SK-N-SH treated with all-trans-retinoic acid at 6 μM for 48 hours (cell line): ENCODE results near the gene GMCL2.

Source experiments
- ATAC-seq: fragments of 200-7000 bp; cut with Tn5 transposase; 3 replicates; pipeline ENCODE4 v1.9.1; 2020; ENCODE audit warnings: mild to moderate bottlenecking, moderate library complexity
- ARNTL ChIP-seq: fragments of 450-650 bp; formaldehyde crosslinking; IDR thresholded peaks from 2 replicates; pipeline ENCODE4 v1.5.0; 2020; ENCODE audit warnings: low read depth, mild to moderate bottlenecking, moderate library complexity, borderline replicate concordance
- BACH2 ChIP-seq: fragments of 250-450 bp; sonication (Bioruptor Pico); IDR thresholded peaks from 2 replicates; pipeline ENCODE4 v1.9.0; 2021; ENCODE audit warnings: mild to moderate bottlenecking, borderline replicate concordance
- CSDC2 ChIP-seq: fragments of 250-450 bp; sonication (Bioruptor Pico); IDR thresholded peaks from 2 replicates; pipeline ENCODE4 v1.5.0; 2020; ENCODE audit warnings: mild to moderate bottlenecking, moderate library complexity
- ESRRG ChIP-seq: fragments of 250-450 bp; sonication (Bioruptor Pico); IDR thresholded peaks from 2 replicates; pipeline ENCODE4 v1.6.1; 2021; ENCODE audit warnings: mild to moderate bottlenecking
- GLIS3 ChIP-seq: fragments of 250-450 bp; sonication (Bioruptor Pico); IDR thresholded peaks from 2 replicates; pipeline ENCODE4 v1.5.0; 2020; ENCODE audit warnings: mild to moderate bottlenecking, moderate library complexity
- ISL1 ChIP-seq: fragments of 250-450 bp; sonication (Bioruptor Pico); IDR thresholded peaks from 2 replicates; pipeline ENCODE4 v2.1.2; 2022; ENCODE audit warnings: mild to moderate bottlenecking, moderate library complexity
- OSR1 ChIP-seq: fragments of 250-450 bp; sonication (Bioruptor Pico); IDR thresholded peaks from 2 replicates; pipeline ENCODE4 v1.8.0; 2022; ENCODE audit warnings: moderate library complexity, mild to moderate bottlenecking, inconsistent platforms
- PATZ1 ChIP-seq: fragments of 250-450 bp; sonication (Bioruptor Pico); IDR thresholded peaks from 2 replicates; pipeline ENCODE4 v1.8.0; 2020; ENCODE audit warnings: mild to moderate bottlenecking, moderate library complexity, borderline replicate concordance
- PPARA ChIP-seq: fragments of 250-450 bp; sonication (Bioruptor Pico); IDR thresholded peaks from 2 replicates; pipeline ENCODE4 v1.5.0; 2020; ENCODE audit warnings: mild to moderate bottlenecking, borderline replicate concordance
- RARB ChIP-seq: fragments of 250-450 bp; sonication (Bioruptor Pico); IDR thresholded peaks from 2 replicates; pipeline ENCODE4 v1.8.0; 2021; ENCODE audit warnings: mild to moderate bottlenecking, moderate library complexity
- SNAI2 ChIP-seq: fragments of 250-450 bp; sonication (Bioruptor Pico); IDR thresholded peaks from 2 replicates; pipeline ENCODE4 v1.5.0; 2020; ENCODE audit warnings: mild to moderate bottlenecking, moderate library complexity
- TCF4 ChIP-seq: fragments of 250-450 bp; sonication (Bioruptor Pico); IDR thresholded peaks from 2 replicates; pipeline ENCODE4 v1.8.0; 2021; ENCODE audit warnings: mild to moderate bottlenecking, moderate library complexity, borderline replicate concordance
- TSHZ2 ChIP-seq: fragments of 250-450 bp; sonication (Bioruptor Pico); IDR thresholded peaks from 2 replicates; pipeline ENCODE4 v1.5.0; 2020; ENCODE audit warnings: mild to moderate bottlenecking, moderate library complexity
- ZC3H10 ChIP-seq: fragments of 250-450 bp; sonication (Bioruptor Pico); IDR thresholded peaks from 2 replicates; pipeline ENCODE4 v1.5.1; 2021; ENCODE audit warnings: mild to moderate bottlenecking, moderate library complexity
- ZFP3 ChIP-seq: fragments of 250-450 bp; sonication (Bioruptor Pico); IDR thresholded peaks from 2 replicates; pipeline ENCODE4 v1.5.0; 2020; ENCODE audit warnings: mild to moderate bottlenecking, moderate library complexity
- ZFP30 ChIP-seq: fragments of 450-650 bp; formaldehyde crosslinking; IDR thresholded peaks from 2 replicates; pipeline ENCODE4 v1.5.0; 2022; ENCODE audit warnings: mild to moderate bottlenecking, moderate library complexity
- ZNF565 ChIP-seq: fragments of 450-650 bp; formaldehyde crosslinking; conservative IDR thresholded peaks from 2 replicates; pipeline ENCODE4 v1.5.0; 2020; ENCODE audit warnings: low read depth, mild to moderate bottlenecking, moderate library complexity
- ZNF8 ChIP-seq: fragments of 450-650 bp; formaldehyde crosslinking; IDR thresholded peaks from 2 replicates; pipeline ENCODE4 v1.5.0; 2020; ENCODE audit warnings: mild to moderate bottlenecking, moderate library complexity
- TF ChIP-seq, protein P1 (sequence below): fragments of 250-450 bp; sonication (Bioruptor Pico); IDR thresholded peaks from 2 replicates; pipeline ENCODE4 v1.8.0; 2021; ENCODE audit warnings: low read depth, mild to moderate bottlenecking, moderate library complexity, borderline replicate concordance
- TF ChIP-seq, protein P2 (sequence below): fragments of 250-450 bp; sonication (Bioruptor Pico); IDR thresholded peaks from 2 replicates; pipeline ENCODE4 v1.5.1; 2021; ENCODE audit warnings: mild to moderate bottlenecking, moderate library complexity
- TF ChIP-seq, protein P3 (sequence below): fragments of 250-450 bp; sonication (Bioruptor Pico); IDR thresholded peaks from 2 replicates; pipeline ENCODE4 v1.5.1; 2020; ENCODE audit warnings: low read depth, mild to moderate bottlenecking, moderate library complexity

GMCL2 gene

DNA sequence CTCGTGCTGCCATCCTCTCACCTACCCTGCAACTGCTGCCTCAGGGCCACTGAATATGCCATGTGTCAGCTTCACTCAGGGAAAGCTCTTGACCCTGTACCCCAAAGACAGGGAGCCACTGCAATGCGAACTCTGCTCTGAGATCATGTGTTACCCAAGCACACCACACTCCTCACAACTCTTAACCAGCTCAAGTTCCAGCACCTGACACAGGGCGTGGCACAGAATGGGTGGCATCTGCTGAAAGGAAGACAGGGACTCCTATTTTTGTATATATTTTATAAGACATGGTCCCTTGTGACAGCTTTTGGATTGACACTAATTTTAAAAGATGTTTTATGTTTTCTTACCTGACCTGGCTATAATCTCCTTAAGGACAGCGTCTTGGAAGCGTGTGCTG, 34.7 kb upstream of the GMCL2 start:
- ATAC-seq = no peak
- TF ChIP-seq PPARA (CRISPR knock-in tag) (no peak), RARB (CRISPR knock-in tag) (no peak), ZFP30 (CRISPR knock-in tag) (no peak), TCF4 (no peak), ARNTL (CRISPR knock-in tag) (no peak), ZC3H10 (CRISPR knock-in tag) (no peak), OSR1 (no peak), PATZ1 (CRISPR knock-in tag) (no peak), ZNF565 (no peak), TSHZ2 (CRISPR knock-in tag) (no peak), GLIS3 (no peak), ESRRG (CRISPR knock-in tag) (no peak)
- TF ChIP-seq, protein P1, sequence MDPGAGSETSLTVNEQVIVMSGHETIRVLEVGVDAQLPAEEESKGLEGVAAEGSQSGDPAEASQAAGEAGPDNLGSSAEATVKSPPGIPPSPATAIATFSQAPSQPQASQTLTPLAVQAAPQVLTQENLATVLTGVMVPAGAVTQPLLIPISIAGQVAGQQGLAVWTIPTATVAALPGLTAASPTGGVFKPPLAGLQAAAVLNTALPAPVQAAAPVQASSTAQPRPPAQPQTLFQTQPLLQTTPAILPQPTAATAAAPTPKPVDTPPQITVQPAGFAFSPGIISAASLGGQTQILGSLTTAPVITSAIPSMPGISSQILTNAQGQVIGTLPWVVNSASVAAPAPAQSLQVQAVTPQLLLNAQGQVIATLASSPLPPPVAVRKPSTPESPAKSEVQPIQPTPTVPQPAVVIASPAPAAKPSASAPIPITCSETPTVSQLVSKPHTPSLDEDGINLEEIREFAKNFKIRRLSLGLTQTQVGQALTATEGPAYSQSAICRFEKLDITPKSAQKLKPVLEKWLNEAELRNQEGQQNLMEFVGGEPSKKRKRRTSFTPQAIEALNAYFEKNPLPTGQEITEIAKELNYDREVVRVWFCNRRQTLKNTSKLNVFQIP = no peak

GRCh38 chr5:178221282-178221681, 34.1 kb upstream of the GMCL2 start:
- peak; percentile 6; the same call in 1 of the 3 replicates for ATAC-seq
- TF ChIP-seq, protein P2, sequence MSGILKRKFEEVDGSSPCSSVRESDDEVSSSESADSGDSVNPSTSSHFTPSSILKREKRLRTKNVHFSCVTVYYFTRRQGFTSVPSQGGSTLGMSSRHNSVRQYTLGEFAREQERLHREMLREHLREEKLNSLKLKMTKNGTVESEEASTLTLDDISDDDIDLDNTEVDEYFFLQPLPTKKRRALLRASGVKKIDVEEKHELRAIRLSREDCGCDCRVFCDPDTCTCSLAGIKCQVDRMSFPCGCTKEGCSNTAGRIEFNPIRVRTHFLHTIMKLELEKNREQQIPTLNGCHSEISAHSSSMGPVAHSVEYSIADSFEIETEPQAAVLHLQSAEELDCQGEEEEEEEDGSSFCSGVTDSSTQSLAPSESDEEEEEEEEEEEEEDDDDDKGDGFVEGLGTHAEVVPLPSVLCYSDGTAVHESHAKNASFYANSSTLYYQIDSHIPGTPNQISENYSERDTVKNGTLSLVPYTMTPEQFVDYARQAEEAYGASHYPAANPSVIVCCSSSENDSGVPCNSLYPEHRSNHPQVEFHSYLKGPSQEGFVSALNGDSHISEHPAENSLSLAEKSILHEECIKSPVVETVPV (CRISPR knock-in tag) = no peak
- no peak for TF ChIP-seq TSHZ2 (CRISPR knock-in tag)
- no peak for TF ChIP-seq ZNF8
- no peak for TF ChIP-seq OSR1
- no peak for TF ChIP-seq ISL1
- no peak for TF ChIP-seq ARNTL (CRISPR knock-in tag)
- TF ChIP-seq ZC3H10 (CRISPR knock-in tag) = no peak
- TF ChIP-seq, protein P1 = no peak
- TF ChIP-seq SNAI2 (CRISPR knock-in tag) = no peak
- TF ChIP-seq, protein P3, sequence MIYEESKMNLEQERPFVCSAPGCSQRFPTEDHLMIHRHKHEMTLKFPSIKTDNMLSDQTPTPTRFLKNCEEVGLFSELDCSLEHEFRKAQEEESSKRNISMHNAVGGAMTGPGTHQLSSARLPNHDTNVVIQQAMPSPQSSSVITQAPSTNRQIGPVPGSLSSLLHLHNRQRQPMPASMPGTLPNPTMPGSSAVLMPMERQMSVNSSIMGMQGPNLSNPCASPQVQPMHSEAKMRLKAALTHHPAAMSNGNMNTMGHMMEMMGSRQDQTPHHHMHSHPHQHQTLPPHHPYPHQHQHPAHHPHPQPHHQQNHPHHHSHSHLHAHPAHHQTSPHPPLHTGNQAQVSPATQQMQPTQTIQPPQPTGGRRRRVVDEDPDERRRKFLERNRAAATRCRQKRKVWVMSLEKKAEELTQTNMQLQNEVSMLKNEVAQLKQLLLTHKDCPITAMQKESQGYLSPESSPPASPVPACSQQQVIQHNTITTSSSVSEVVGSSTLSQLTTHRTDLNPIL (CRISPR knock-in tag) = no peak
- TF ChIP-seq BACH2 (CRISPR knock-in tag) = no peak
- TF ChIP-seq ZNF565 = no peak
- no peak for TF ChIP-seq ZFP3 (CRISPR knock-in tag)
- TF ChIP-seq ZFP30 (CRISPR knock-in tag) = no peak
- TF ChIP-seq CSDC2 (CRISPR knock-in tag) = no peak
